Stimulated activated CD4-positive, alpha-beta T cell treated with anti-CD3 and anti-CD28 coated beads, Interleukin-15, amount 100 ng/mL, for 24 hours (primary cell): ENCODE data around the gene DNAH1.
A peak's percentile ranks its signal among the peaks of the same experiment; 100 is the strongest.
"Not testable (repeated sequence)": the region's sequence is repeated elsewhere in the genome, so short reads cannot be mapped to it uniquely, and the experiment has no call there.

Experiments used
- DNase-seq: peaks from one replicate; pipeline ENCODE4 v3.0.0-alpha.2; 2020

Gene DNAH1

DNA sequence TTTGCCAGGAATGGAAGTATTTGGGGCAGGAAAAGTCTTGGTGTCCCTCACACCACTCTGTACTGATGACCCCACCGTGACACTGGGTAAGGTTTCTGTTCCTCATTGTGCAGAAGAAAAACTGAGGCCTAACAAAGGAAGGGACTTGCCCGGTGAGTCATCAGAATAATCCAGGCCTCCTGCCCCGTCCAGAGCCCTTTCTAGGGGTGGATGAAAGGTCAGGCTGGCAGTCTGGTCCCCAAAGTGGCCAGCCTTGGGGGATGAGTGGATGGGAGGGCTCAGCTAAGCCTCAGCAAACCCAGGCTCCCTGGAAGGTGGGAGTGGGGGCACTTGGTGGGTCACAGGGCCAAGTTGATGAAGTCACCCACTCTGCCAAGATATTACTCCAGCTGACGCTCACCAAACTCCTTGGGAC, 2.3 kb upstream of the DNAH1 start:
- DNase-seq, result no peak

DNA sequence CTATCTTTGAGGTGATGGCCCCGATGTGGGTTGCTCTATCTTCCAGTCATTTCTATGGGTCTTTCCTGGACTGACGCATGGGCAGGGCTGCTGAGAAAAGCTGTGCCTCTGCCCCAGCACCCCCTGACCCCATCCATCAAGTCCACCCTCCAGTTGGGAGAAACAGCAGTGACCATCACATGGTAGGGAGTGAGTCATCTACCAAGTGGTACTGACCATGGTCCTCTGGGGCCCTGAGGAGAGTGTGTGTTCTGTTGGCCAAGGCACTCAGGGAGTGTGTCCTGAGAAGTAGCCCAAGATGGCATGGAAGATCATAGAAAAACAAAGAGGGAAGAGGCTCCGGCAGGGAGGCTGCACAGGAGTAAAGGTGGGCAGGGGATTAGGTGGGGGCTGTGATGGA, 1.6 kb upstream of the DNAH1 start:
- no peak for DNase-seq

- no peak for DNase-seq
Observed at GRCh38 chr3:52315006-52315405, 1.1 kb upstream of the DNAH1 start.

GRCh38 chr3:52317208-52318000, 1.3 kb downstream of the DNAH1 start:
- peak; percentile 79 for DNase-seq

DNA sequence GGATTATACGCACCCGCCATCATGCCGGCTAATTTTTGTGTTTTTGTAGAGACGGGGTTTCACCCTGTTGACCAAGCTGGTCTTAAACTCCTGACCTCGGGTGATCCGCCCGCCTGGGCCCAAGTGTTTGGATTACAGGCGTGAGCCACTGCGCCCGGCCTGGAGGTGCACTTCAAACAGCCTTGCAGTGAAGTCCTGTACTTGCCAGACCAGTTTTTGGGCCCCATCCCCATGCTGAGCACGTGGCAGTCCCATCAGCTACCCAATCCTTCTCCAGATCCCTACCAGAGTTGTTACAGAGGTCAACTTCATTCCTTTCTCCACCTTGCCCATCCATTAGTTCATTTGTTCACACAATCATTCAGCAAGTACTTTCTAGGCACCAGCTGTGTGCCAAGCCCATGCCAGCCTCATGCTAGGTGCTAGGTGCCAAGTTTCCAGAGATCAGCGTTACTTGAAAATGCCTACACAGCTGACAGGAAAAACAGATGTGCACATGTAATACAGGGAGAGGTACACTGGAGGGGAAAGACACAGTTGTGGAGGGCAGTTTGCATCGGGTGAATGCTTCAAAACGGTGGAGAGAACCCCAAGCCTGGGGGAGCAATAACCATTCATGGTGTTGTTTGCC, 2.2 kb downstream of the DNAH1 start:
- no peak for DNase-seq

DNA sequence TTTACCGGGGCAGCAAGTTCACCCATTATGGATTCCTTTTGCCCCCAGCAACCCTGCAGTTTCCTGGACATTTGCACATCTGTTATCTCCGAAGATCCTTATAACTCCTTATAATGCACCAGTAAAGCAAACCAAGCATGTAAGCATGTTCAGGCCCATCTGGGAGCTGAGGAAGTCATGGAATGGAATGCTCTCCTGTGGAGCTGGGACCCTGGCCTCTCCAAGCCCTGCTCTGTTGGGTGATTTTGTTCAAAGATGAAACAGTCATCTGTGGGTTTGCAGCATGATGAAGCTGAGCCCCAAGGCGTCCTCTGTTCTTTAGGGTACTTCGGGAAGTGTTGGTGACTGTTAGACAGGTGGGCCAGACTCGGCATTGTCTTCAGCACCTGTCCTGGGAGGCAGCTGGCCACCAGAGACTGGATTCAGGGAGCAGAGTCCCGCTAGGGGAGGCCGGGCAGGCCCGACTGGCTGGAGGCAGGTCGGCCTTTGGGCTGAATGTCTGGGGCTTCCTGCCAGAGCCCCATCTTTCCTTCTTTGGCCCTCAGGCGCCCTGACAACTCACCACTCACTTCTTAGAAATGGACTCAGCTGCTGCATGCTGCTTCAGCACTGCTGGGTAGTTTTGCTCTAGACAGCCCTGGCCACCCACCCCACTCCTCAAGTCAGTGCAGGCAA, 3.9 kb downstream of the DNAH1 start:
- no peak for DNase-seq

- DNase-seq, result no peak
Observed at GRCh38 chr3:52321481-52321880, 5.4 kb downstream of the DNAH1 start.

DNA sequence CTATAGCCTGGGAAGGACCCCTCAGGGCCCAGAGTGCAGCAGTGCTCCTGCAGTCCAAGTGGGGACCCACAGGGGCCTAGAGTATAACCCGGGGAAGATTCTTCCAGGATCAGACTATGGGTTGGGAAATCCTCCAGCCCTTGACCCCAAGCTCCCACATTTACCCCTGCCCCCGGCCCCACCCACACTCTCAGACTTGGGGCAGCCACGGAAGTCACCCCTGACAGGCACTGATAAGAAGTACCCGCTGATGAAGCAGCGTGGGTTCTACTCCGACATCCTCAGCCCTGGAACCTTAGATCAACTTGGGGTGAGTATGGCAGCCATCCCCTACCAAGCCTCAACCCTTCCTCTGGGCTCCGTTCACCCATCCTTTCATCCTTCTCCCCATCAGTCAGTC, 6.3 kb downstream of the DNAH1 start:
- DNase-seq, result no peak

GRCh38 chr3:52323526-52324295, 7.6 kb downstream of the DNAH1 start:
- DNase-seq, result no peak

- DNase-seq, result no peak
Observed at GRCh38 chr3:52324676-52325075, 8.6 kb downstream of the DNAH1 start.

DNA sequence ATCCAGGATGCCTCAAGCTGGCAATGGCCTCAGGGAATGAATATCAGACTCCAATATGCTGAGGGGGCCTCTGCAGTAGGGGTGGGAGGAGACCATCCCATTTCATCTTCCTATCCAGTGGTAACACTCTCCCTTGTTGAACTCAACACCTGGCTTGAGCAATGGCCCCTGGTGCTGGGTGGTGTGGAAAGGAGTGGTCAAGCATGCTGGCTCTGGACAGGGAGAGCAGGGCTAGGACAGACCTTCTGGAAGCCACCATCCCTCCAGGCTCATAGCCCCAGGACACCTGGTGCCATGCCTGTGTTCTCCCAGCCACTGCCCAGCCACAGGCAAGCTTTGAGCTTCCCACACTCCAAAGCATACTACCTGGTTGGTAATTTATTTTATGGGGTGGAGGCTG, 9.6 kb downstream of the DNAH1 start:
- DNase-seq, result no peak

- DNase-seq, result no peak
Observed at GRCh38 chr3:52326976-52327375, 10.9 kb downstream of the DNAH1 start.

GRCh38 chr3:52327486-52328290, 11.6 kb downstream of the DNAH1 start:
- DNase-seq, result no peak

DNA sequence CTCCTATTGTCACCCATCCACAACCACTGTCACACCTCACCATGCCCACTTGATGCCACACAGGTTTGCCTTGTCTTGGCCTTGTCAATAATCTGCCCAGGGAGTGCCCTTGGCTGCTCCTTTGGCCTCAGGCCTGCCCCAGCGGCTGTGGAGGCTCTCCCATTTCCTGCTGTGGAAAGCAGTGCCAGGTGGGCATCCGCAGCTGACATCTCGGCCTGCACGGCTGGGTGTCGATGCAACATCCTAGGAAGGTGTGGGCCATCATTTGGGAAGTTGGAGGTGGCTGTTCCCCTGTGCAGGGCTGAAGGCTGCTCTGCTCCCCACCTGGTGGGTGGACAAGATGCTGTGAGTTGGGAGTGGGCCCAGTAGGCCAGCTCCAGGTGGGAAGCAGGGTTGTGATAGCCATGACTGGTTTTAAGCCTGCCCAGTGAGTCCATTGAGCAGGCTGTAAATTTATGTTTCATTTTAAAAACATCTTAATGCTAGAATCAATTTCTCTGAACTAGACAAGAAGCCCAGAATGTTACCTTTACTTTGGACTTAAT, 12.5 kb downstream of the DNAH1 start:
- DNase-seq, result no peak

GRCh38 chr3:52330194-52330805, 14.2 kb downstream of the DNAH1 start:
- DNase-seq, result no peak

- no peak for DNase-seq
Observed at GRCh38 chr3:52331091-52331490, 15.0 kb downstream of the DNAH1 start.

DNA sequence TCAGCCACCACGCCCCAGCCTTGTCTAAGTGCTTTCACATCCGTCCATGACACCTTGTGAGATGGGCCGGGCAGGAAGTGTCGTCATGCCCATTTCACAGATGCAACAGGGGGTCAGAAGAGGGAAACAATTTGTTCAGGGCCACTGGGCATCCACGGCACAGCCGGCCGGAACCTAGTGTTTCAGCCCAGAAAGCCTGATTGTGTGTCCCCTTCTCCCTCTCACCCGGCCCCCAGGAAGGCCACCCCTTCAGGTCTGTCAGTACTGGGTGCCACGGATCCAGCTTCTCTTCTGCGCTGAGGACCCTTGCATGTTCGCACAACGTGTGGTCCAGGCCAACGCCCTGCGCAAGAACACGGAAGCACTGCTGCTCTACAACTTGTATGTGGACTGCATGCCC, 15.8 kb downstream of the DNAH1 start:
- DNase-seq, result no peak

DNA sequence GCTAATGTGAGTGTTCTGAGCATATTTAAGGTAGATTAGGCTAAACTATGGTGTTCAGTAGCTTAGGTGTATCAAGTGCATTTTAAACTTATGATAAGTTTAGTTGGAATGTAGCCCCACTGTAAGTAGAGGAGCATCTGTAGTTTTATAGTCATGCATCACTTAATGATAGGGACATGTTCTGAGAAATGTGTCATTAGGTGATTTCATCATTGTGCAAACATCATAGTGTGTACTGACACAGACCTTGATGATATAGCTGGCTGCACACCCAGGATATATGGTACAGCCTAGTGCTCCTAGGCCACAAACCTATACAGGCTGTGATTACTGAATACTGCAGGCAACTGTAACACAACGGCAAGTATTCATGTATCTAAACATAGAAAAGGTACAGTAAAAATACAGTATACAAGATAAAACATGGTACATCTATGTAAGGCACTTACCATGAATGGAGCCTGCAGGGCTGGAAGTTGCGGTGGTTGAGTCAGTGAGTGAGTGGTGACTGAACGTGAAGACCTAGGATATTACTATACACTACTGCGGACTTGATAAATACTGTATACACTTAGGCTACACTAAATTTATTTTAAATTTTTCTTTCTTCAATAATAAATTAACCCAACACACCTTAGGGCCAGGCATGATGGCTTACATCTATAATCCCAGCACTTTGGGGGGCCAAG, 17.9 kb downstream of the DNAH1 start:
- DNase-seq, result no peak

- not testable (repeated sequence) for DNase-seq
Observed at GRCh38 chr3:52338131-52338530, 22.0 kb downstream of the DNAH1 start.

DNA sequence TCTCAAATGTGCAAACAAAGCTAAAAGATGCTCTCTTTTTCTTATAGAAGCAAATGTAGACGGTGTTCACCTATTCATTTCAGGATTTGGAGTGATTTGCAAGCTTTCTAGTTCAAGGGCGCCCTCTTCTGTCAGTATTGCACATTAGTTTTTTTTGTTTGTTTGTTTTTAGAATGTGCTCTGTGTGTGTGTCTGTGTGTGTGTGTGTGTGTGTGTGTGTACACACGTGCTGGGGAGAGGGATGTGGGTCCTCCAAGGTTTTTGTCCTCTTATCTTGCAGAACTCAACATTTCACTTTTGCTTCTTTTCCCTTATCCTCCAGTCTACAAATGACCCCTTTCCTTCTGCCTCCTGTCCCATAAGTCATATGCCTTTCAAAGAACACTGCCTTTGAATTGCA, 23.5 kb downstream of the DNAH1 start:
- peak; percentile 48 for DNase-seq

GRCh38 chr3:52341123-52341522, 25.0 kb downstream of the DNAH1 start:
- no peak for DNase-seq
